GM19324 (cell line): ENCODE data around the gene ITGAX.
"Not testable (repeated sequence)": the region's sequence is repeated elsewhere in the genome, so short reads cannot be mapped to it uniquely, and the experiment has no call there.

Experiments
- ATAC-seq: cut with Tn5 transposase; IDR thresholded peaks from one replicate; pipeline ENCODE4 v1.9.1; 2021; ENCODE audit warnings: mild to moderate bottlenecking, moderate library complexity; ENCODE audit not compliant: unreplicated experiment, low FRiP score

ITGAX gene

DNA sequence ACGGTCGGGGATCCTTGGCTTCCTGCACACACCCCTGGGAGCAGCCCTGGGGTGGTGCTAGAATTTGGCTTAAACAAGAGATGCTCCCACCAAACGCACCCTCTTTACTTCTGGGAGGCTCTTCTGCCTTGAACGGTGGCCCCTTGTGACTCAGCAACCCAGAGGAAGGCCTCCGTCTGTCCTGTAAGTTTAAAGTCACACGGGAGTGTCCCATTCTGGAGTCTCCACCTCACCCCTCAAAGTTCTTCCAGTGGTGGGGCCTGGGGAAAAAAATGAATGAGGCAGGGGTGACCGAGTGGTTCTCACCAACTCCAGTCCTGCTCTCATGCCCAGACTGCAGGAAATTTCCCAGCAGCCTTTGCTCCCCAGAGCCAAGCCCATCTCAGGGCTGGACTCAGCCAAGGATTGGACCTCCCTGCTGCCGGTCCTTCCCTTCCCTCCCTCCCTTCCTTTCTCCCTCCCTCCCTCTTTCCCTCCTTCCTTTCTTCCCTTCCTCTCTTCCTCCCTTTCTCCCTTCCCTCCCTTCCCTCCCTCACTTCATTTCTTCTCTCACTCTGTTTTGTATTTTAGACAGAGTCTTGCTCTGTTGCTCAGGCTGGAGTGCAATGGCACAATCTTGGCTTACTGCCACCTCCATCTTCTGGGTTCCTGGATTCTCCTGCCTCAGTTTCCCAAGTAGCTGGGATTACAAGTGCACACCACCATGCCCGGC is 49.5 kb downstream of the ITGAX start:
- ATAC-seq = no peak

DNA sequence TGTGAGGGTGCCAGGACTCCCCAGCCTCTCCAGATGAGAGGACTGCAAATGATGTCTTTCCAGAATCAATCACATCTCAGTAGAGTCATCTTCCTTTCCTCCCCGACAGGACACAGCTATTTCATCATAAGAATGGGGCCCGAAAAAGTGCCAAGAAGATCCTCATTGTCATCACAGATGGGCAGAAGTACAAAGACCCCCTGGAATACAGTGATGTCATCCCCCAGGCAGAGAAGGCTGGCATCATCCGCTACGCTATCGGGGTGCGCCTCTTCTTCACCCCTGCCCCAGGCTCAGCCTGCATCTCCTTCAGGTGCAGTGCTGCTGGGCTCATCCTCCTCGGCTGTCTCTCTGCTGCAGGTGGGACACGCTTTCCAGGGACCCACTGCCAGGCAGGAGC is 52.4 kb downstream of the ITGAX start:
- no peak for ATAC-seq

DNA sequence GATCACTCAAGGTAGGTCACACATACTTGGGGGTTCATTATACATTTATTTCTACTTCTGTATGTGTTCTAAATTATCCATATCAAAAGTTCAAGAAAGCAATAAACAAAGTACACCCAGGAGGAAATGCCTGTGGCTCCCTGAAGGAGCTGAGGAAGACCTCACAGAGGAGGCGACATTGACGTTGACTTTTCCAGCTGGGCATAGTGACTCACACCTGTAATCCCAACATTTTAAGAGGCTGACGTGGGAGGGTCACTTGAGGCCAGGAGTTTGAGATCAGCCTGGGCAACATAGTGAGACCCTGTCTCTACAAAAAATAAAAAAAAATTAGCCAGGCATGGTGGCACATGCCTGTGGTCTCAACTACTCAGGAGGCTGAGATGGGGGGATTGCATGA is 54.5 kb downstream of the ITGAX start:
- ATAC-seq = no peak

DNA sequence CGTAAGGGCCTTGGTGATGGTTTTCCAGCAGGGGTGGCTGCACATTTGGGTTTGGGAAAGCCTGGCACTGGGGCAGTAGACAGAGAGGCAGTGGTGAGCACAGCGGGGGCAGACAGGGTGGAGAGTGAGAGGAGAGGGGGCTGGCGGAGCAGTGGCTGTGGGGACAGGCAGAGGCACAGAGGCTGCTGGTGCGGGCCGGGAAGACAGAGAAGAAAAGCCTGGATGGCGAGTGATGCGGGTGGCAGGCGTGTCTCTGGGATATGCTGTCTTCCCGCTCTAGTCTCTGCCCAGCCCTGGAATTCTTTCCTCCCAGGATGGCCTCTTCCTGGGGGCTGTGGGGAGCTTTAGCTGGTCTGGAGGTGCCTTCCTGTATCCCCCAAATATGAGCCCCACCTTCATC is 55.1 kb downstream of the ITGAX start:
- ATAC-seq = no peak

DNA sequence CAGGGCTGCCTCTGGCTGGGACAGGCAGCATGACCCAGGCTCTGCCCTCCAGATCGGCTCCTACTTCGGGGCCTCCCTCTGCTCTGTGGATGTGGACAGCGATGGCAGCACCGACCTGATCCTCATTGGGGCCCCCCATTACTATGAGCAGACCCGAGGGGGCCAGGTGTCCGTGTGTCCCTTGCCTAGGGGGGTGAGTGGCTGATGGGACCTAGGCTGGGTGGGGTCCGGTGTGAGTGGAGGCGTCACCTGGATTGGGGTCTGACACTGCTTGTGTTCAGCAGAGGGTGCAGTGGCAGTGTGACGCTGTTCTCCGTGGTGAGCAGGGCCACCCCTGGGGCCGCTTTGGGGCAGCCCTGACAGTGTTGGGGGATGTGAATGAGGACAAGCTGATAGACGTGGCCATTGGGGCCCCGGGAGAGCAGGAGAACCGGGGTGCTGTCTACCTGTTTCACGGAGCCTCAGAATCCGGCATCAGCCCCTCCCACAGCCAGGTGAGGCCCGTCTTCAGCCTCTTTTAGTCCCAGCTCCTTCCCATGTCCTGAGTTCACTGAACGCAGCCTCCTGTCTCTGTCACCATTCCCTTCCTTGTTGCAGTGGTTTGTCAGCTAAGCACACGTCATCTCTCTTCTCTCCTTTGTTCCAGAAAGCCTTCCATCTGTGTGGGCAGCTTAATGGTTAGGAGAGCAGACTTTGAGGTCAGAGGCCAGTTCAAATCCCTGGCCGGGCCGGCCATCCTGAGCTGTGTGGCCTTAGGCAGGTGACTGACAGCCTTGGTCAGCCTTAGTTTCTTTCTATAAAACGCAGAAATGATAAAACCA is 56.3 kb downstream of the ITGAX start:
- ATAC-seq = no peak

DNA sequence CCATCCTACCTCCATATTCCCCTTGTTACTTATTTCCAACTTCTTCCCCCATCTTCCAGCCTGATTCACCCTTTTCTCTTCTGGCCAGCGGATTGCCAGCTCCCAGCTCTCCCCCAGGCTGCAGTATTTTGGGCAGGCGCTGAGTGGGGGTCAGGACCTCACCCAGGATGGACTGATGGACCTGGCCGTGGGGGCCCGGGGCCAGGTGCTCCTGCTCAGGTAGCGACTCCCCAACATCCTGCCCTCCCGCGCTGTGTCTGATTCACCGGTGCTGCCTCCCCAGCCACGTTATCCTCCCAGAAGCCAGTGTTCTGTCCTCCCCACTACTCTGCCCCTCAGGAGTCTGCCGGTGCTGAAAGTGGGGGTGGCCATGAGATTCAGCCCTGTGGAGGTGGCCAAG is 57.8 kb downstream of the ITGAX start:
- ATAC-seq = no peak

DNA sequence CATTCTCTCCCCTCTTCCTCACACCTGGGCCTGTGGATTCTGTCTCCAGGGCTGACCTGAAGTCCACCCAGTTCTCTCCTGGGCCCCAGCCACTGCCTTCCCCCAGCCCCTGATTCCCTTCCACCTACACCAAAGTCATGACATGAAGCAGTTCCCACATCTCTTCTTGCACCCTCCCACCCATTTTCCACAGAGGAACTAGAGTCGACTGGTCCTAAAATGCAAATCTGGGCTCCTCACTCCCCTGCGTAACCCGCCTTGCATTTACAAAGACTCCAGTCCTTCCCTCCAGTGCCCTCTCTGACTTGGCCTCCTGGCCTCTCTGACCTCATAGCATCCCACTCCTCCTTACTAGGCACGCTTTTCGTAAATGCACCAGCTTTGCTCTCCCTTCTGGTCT is 58.4 kb downstream of the ITGAX start:
- no peak for ATAC-seq

DNA sequence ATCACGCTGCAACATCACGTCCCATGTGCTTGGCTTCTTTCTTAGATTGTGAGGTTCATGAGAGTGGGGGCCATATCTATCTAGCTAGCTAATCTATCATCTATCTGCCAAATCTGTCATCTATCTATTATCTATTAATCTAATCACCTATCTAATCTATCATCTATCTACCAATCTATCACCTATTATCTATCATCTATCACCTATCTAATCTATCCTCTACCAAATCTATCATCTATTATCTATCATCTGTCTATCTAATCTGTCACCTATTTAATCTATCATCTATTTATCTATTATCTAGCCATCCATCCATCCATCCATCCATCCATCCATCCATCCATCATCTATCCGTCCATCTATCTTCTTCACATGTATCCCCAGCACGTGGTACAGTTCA is 59.0 kb downstream of the ITGAX start:
- ATAC-seq = no peak

DNA sequence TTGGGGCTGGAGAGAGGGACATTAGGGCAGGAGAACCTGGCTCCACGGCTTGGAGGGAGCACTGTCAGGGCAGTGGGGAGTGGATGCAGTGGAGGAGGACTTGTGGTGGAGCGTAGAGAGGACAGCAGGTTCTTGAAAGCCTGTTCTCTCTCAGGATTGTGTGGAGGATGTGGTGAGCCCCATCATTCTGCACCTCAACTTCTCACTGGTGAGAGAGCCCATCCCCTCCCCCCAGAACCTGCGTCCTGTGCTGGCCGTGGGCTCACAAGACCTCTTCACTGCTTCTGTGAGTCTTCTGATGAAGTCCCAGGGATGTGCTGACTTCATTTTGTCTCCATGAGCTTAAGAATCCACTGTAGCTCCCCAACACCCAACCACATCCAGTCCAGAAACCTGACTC is 59.7 kb downstream of the ITGAX start:
- no peak for ATAC-seq

DNA sequence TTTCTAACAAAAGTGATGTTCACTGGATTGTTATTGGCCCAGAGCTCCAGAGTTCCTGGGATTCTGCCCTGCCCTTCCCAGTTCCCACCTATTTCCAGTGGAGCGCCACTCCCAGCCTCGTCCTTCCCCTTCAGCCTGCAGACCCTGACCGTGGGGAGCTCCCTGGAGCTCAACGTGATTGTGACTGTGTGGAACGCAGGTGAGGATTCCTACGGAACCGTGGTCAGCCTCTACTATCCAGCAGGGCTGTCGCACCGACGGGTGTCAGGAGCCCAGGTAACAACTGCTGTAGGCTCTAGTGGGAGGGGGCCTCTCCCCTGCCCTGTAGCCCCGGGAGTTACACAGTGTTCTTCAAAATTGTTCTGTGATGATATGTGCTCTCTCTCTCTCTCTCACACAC is 61.4 kb downstream of the ITGAX start:
- no peak for ATAC-seq

DNA sequence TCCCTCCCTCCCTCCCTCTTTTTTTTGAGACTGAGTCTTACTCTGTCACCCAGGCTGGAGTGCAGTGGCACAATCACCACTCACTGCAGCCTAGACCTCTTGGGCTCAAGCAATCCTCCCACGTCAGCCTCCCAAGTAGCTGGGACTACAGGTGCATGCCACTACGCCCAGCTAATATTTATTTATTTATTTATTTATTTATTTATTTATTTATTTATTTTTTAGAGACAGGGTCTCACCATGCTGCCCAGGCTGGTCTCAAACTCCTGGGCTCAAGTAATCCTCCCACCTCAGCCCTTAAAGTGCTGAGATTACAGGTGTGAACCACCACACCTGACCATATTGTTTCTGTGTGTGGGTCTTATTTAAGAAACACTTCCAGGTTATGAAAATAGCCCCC is 62.1 kb downstream of the ITGAX start:
- ATAC-seq = not testable (repeated sequence)

DNA sequence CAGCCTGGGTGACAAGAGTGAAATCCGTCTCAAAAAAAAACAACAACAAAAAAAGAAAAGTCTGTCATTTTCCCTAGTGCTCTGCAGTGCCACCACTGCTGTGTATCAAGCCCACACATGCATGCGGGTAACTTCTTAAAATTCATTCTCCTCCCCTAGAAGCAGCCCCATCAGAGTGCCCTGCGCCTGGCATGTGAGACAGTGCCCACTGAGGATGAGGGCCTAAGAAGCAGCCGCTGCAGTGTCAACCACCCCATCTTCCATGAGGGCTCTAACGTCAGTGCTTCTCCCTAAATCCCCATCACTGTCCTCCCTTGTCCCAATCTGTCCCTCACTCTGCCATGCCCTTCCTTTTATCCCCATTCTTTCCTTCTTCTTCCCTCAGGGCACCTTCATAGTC is 62.9 kb downstream of the ITGAX start:
- no peak for ATAC-seq

DNA sequence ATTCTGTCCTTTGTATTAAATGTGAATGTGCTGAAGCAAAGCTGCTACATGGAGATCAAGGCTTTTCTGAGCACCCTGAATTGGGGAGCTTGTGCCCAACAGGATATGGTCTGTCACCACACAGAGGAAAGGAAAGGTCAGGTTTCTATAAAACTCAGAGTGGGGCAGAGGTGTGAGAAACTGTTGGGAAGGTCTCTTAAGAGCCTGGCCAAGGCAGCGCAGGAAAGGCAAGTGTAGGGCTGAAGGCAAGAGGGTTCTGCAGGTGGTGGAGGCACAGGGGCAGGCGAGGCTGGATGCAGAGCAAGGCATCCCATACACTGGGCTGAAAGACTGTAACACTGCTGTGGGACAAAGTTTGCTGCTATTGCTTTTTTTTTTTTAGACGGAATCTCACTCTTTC is 65.1 kb downstream of the ITGAX start:
- ATAC-seq = no peak

DNA sequence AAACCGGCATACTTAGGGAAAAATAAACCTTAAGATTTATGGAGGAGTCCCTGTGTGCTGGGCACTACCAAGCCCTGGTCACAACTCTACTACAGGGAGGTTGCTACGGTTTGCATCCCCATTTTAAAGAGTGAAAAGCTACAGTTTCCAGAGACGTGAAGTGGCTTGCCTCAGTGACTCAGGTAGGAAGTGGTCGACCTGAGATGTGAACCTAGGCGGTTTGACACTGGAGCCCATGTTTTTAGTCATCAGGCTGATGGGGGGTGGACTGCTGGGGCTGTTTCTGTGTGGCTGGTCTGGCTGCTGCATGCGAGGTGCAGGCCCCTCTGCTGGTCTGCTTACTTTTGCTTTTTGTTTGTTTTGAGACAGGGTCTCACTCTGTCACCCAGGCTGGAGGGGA is 66.6 kb downstream of the ITGAX start:
- no peak for ATAC-seq

DNA sequence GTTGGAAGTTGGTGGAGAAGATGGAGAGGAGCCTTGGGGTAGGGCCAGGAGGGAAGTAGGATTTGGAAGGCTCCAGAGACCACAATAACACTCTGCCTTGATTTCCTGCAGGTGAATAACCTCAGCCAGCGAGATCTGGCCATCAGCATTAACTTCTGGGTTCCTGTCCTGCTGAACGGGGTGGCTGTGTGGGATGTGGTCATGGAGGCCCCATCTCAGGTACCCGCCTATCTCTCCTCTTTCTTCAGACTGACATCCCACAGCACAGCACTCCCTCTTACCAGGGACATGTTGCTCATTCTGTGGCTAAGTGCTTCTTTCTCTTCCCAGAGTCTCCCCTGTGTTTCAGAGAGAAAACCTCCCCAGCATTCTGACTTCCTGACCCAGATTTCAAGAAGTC is 68.3 kb downstream of the ITGAX start:
- ATAC-seq = no peak

DNA sequence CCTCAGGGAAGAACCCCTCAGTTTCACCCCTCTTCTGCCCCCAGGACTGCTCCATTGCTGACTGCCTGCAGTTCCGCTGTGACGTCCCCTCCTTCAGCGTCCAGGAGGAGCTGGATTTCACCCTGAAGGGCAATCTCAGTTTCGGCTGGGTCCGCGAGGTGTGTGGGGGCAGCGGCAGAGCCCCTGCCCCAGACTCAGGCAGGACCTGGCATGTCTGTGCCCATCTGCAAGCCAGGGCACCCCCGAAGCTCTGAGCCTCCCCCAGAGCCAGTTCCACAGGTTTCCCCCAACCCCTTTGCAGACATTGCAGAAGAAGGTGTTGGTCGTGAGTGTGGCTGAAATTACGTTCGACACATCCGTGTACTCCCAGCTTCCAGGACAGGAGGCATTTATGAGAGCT is 68.8 kb downstream of the ITGAX start:
- no peak for ATAC-seq

DNA sequence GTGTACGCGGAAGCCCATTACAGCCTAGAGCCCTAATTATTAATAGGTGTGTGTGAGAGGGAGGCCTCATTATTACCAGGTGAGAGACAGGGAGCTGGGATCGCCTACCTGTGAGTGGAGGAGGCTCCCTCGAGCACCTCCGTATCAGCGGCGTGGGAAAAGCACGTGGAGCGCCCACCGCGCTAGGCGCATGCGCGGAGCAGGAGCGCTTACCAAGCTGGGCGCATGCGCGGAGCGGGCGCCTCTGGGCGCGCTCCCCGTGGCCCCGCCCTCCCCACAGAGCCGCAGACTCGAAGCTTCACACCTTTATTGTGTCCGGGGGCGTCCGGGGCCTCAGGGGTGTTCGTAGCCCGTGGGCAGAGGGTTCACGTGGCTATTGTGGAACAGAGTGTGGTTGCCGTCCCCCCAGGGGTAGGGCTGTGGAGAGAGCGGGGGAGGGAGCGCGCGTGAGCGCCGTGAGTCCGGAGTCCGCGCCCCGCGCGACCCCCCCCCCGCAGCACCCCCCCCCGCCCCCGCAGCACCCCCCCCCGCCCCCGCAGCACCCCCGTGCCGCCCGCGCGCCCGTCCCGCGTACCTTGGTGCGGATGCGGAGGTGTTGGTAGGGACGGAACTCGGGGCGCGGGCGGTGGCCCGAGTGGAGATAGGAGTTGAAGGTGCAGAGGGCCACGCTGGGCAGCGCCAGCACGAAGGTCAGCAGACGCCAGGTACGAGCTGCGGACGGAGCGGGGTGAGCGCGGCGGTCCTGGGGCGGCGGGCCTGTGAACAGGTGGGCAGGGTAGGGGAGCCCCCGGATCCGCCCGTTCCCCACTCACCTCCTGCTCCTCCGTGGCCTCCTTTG is 72.7 kb downstream of the ITGAX start:
- ATAC-seq = no peak

DNA sequence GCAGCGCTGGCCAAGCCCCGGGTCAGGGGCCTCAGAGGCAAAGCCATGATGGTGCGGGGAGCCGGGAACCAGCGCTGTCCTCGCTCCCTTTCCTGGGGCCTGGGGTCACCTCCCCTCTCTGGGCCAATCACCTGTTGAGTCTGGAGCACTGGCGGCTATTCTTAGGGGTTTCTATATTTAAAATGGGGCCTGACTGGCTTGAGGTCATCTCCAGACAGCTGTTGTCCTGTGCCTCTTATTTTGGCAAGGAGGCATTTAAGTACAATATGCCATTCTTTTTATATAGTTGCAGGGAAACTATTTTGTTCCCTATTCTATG is 73.3 kb downstream of the ITGAX start, which contains the start of gene COX6A2:
COX6A2 (minus strand) TSS at position 82 of the 319 bp plus-strand sequence; CDS start at position 47, 35 bp downstream.
- no peak for ATAC-seq

DNA sequence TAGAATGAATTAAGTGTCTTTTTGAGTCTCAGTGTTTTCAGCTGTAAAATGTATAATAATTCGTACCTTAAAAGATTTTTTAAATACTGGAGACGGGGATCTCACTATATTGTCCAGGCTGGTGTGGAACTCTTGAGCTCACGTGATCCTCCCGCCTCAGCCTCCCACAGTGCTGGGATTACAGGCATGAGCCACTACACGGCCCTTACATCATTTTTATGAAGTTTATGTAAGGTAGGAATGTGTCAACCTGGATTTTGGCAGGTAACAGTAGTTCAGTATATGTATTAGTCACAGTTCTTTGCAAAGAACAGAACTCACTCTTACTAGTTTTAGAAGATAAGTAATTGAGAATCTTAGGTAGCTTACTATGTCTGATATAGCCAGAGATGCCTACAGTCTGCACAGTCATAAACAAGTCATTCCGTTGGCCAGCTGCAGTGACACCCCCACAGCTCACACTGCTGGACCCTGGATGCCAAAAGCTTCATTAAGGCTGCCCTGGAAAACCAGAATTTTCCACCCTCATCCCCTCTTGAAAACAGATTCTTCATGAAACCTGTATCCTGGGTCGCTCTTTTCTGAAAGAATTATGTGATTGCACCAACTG is 73.8 kb downstream of the ITGAX start:
- no peak for ATAC-seq

DNA sequence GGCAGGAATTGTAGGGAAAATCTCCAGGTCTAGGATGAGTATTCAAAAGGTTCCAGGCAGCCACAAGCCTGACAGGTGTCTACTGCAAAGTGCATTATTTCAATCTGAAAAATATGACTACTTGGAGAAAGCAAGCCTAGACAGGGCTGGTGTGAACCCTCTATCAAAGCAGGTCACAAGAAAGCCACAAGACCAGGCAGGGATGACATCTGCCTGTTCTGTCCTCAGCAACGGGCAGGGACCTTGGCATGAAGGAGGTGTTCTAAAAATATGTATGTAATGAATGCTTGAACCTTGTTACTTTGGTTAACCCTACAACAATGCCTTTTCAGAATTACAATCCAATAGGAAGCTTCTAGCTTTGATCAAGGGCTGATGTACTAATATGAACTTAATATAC is 74.3 kb downstream of the ITGAX start:
- ATAC-seq = no peak

DNA sequence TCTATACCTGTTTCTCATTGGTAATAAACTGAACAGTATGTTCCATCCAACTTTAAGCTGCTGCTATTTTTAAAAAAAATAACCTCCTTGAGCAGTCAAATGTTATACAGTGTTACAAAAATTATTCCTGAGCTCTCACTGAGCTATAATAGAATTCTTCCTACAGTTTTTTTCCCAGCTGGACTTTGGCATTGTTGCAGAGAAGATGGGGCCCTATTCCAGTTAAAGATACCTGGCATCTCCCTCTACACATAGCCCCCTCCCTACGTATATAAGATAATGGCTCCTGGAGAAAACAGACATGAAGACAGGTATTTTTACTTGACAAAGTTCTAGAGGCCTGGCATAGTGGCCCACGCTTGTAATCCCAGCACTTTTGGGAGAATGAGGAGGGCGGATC is 74.8 kb downstream of the ITGAX start:
- ATAC-seq = no peak
